GM12801 (cell line): ENCODE results near the gene NSD2.

Source experiments
- CTCF ChIP-seq: IDR thresholded peaks from one replicate; pipeline ENCODE4 v1.5.1; 2011; ENCODE audit warnings: control low read depth; ENCODE audit not compliant: insufficient read length; ENCODE audit errors: extremely low read depth

The NSD2 gene

GRCh38 chr4:1945124-1945895, 74.1 kb downstream of the NSD2 start:
- TF ChIP-seq CTCF, result no peak

GRCh38 chr4:1945912-1946311, 74.7 kb downstream of the NSD2 start:
- TF ChIP-seq CTCF, result no peak

- TF ChIP-seq CTCF, result no peak
Measured at GRCh38 chr4:1948232-1948631, 77.0 kb downstream of the NSD2 start.

GRCh38 chr4:1948892-1949436, 77.8 kb downstream of the NSD2 start:
- TF ChIP-seq CTCF, result no peak

- TF ChIP-seq CTCF, result no peak
Measured at GRCh38 chr4:1950369-1950768, 79.2 kb downstream of the NSD2 start.

- no peak for TF ChIP-seq CTCF
Measured at GRCh38 chr4:1952058-1952700, 81.0 kb downstream of the NSD2 start.

GRCh38 chr4:1952719-1953118, 81.5 kb downstream of the NSD2 start:
- no peak for TF ChIP-seq CTCF
